Loucy (cell line): Measurements from ENCODE around the gene ZNF316.

Source experiments
- CTCF ChIP-seq: fragments of 200-600 bp; sonication (generic); conservative IDR thresholded peaks from 2 replicates; pipeline ENCODE4 v1.5.1; 2014; ENCODE audit warnings: mild to moderate bottlenecking, antibody characterized with exemption, low read length
- EZH2phosphoT487 ChIP-seq: fragments of 200-600 bp; IDR thresholded peaks from 2 replicates; pipeline ENCODE4 v1.6.1; 2018; ENCODE audit warnings: antibody characterized with exemption, mild to moderate bottlenecking, moderate library complexity, borderline replicate concordance

- no peak for TF ChIP-seq CTCF
- no peak for TF ChIP-seq EZH2phosphoT487
Observed at GRCh38 chr7:6636741-6637543, at the start of gene ZNF316.
